Vagina (tissue), 2 donors: Measurements from ENCODE around the gene MRC2. TPM values are rescaled to one million over a fixed set of nuclear protein-coding genes. Genes with fewer than 3 reads are reported as not detected.

Experiments used
- DNase-seq, 2 donors: peaks; one replicate each; pipeline ENCODE4 v3.0.0-alpha.2; 2017; ENCODE audit errors: extremely low spot score in 2 of 2
- H3K27ac ChIP-seq: fragments of 200-600 bp; sonication (generic); one replicate; pipeline ENCODE4 v1.5.1; 2019
- H3K27me3 ChIP-seq: fragments of 200-600 bp; sonication (generic); one replicate; pipeline ENCODE4 v1.5.1; 2019
- H3K36me3 ChIP-seq, 2 donors: fragments of 200-600 bp; sonication (generic); one replicate each; pipeline ENCODE4 v1.5.1; 2017 to 2019
- H3K4me1 ChIP-seq: fragments of 200-600 bp; sonication (generic); one replicate; pipeline ENCODE4 v1.5.1; 2019
- H3K4me3 ChIP-seq, 2 donors: fragments of 200-600 bp; sonication (generic); 1 replicate in 1 of 2; 2 replicates in 1 of 2; pipeline ENCODE4 v1.5.1; 2016 to 2019
- H3K9me3 ChIP-seq: fragments of 200-600 bp; sonication (generic); one replicate; pipeline ENCODE4 v1.5.1; 2019
- POLR2A ChIP-seq, 2 donors: fragments of 450-650 bp; IDR thresholded peaks; one replicate each; pipeline ENCODE4 v1.6.1; 2017; ENCODE audit warnings: antibody characterized with exemption in 2 of 2, mild to moderate bottlenecking in 2 of 2, moderate library complexity in 2 of 2
- POLR2AphosphoS5 ChIP-seq, 2 donors: sonication (generic); formaldehyde crosslinking; IDR thresholded peaks; one replicate each; pipeline ENCODE4 v1.9.0; 2017; ENCODE audit warnings: antibody characterized with exemption in 2 of 2, mild to moderate bottlenecking in 2 of 2, low read depth in 1 of 2; ENCODE audit not compliant: insufficient read depth in 1 of 2
- intact Hi-C: fragments of 100-400 bp; cut with DNase I; formaldehyde crosslinking; loops from one replicate; pipeline ENCODE4 v1.15.1; 2023
- total RNA-seq: library from RNA; depleted of rRNA; stranded (reverse); fragments of >200 nt; gene quantifications from one replicate; pipeline ENCODE4 v1.2.3, GENCODE V29; 2016
- TF ChIP-seq, protein P1 (sequence below), 3 experiments: fragments of 450-650 bp in 2 of 3; fragments of 200-600 bp in 1 of 3; sonication (generic) in 1 of 3; IDR thresholded peaks; one replicate each; pipeline ENCODE4 v1.5.1; 2017 to 2019; ENCODE audit warnings: antibody characterized with exemption in 3 of 3, mild to moderate bottlenecking in 2 of 3, moderate library complexity in 2 of 3

Gene MRC2
- total RNA-seq, 1 donor from 2014 or later: 89.4 TPM

DNA sequence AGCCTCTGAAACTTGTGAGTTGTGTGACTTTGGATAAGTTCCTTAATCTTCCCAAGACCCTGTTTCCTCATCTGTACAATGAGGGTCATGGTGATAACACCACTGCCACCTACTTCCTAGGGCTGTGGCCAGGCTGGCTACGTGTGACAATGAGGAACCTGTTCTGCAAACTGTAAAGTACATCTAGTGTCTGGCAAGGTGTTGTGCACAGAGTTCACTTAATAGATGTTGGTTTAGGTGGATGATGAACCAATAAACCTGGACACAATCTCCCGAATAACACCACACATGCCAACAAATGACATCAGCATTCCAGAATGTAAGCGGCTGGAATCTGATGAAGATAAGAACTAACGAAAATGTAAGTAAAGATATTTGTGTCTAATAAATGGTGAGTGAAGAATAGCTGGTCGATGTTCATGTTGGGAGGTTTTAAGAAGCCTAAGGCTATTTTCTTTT lies 98.3 kb downstream of the MRC2 start:
- TF ChIP-seq POLR2AphosphoS5 (IDR thresholded peaks at IDR 0.05; ENCODE audit: insufficient read depth in 1 of 2, low read depth in 1 of 2) (no peak), POLR2A (IDR thresholded peaks at IDR 0.05) (no peak)
- TF ChIP-seq, protein P1, sequence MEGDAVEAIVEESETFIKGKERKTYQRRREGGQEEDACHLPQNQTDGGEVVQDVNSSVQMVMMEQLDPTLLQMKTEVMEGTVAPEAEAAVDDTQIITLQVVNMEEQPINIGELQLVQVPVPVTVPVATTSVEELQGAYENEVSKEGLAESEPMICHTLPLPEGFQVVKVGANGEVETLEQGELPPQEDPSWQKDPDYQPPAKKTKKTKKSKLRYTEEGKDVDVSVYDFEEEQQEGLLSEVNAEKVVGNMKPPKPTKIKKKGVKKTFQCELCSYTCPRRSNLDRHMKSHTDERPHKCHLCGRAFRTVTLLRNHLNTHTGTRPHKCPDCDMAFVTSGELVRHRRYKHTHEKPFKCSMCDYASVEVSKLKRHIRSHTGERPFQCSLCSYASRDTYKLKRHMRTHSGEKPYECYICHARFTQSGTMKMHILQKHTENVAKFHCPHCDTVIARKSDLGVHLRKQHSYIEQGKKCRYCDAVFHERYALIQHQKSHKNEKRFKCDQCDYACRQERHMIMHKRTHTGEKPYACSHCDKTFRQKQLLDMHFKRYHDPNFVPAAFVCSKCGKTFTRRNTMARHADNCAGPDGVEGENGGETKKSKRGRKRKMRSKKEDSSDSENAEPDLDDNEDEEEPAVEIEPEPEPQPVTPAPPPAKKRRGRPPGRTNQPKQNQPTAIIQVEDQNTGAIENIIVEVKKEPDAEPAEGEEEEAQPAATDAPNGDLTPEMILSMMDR (IDR thresholded peaks at IDR 0.05): no peak
- Histone ChIP-seq H3K4me1 (no peaks in the 10 kb centered on the region), H3K4me3 (no peak overlapping the region), H3K36me3 (no peaks in the 10 kb centered on the region), H3K27me3 (no peaks in the 10 kb centered on the region), H3K27ac (no peak overlapping the region), H3K9me3 (no peaks in the 10 kb centered on the region)
- intact Hi-C loops: no loop called here
- DNase-seq: no peak

DNA sequence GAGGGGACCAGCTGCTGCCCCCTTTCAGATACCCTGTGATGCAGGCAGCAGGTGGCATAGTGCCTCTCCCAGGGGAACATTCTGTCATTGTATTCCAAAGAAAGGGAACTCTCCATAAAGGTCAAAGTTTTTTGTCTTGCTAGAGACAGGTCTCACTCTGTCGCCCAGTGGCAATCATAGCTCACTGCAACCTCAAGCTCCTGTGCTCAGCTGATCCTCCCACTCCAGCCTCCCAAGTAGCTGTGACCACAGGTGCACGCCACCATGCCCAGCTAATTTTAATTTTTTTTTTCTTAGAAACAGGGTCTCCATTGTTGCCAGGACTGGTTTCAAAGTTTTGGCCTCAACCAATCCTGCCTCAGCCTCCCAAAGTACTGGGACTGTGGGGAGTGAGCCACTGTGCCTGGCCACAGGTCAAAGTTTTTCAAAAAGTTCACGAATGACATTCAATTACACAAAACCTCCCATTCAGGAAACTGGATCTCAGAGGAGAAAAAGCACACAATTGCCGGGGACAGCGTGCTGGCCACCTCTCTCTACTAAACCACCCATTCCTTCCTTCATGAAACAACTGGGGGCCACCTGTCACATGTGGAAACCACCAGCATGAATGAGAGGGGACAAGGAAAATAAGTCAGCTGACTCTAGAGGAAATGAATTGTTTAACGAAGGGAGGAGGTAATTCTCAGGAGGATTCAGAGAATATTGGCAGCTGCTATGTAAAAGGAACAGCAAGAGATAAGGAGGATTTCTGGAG lies 100.6 kb downstream of the MRC2 start:
- no peaks in the 10 kb centered on the region for H3K4me1 ChIP-seq
- H3K9me3 ChIP-seq: no peaks in the 10 kb centered on the region
- TF ChIP-seq POLR2AphosphoS5 (IDR thresholded peaks at IDR 0.05; ENCODE audit: insufficient read depth in 1 of 2, low read depth in 1 of 2) (no peak), POLR2A (IDR thresholded peaks at IDR 0.05) (no peak)
- TF ChIP-seq, protein P1 (IDR thresholded peaks at IDR 0.05): no peak
- no peaks in the 10 kb centered on the region for H3K27me3 ChIP-seq
- H3K36me3 ChIP-seq: no peaks in the 10 kb centered on the region
- DNase-seq: no peak
- H3K4me3 ChIP-seq: no peak overlapping the region
- intact Hi-C loops: no loop called here
- H3K27ac ChIP-seq: no peak overlapping the region

DNA sequence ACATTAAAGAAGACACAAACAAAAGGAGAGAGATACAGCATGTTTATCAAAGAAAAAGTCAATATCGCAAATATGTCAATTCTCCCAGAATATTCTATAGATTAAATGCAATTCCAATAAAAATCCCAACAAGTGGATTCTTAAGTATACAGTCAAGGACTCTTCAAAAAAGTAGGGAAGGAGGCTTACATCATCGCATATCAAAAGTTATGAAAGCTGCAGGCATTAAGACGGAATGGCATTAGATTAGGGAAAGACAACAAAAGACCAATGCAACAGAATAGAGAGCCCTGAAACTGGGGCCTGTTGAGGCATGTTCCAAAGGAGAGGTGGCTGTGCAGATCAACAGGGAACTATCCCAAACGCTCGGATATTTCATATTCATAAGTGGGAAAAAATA lies 104.7 kb downstream of the MRC2 start:
- intact Hi-C loops: no loop called here
- TF ChIP-seq, protein P1 (IDR thresholded peaks at IDR 0.05): no peak
- TF ChIP-seq POLR2AphosphoS5 (IDR thresholded peaks at IDR 0.05; ENCODE audit: insufficient read depth in 1 of 2, low read depth in 1 of 2): no peak
- no peaks in the 10 kb centered on the region for H3K36me3 ChIP-seq

DNA sequence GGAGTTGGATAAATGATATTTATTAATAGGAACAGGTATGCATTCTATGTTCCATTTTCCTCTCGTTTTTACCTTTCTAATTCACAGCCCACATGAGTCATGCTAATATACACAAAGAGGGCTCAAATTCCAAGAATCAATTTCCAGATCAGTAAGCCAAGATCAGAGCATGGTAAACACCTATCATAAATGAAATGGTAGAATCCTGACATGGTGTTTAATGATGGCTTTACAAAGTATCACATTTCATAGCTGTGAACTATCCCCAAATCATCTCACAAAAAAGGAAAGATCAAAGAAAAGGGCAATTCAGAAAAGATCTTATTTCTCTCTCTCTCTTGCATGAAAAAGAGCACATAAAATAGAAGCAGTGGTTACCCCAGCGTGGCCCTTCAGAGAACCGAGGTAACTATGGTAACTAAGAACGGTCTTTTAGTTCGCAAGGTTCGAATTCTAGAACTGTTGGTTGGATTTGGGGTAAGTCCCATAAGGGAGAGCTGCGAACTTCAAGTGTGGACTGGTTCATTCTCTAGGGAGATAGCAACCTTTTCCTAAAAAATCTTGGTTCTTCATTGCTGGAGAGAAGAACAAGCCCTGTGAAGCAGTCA lies 107.7 kb downstream of the MRC2 start:
- Histone ChIP-seq H3K9me3 (no peaks in the 10 kb centered on the region), H3K4me1 (no peaks in the 10 kb centered on the region), H3K4me3 (no peak overlapping the region), H3K27me3 (no peaks in the 10 kb centered on the region), H3K27ac (no peak overlapping the region), H3K36me3 (no peaks in the 10 kb centered on the region)
- no peak for TF ChIP-seq POLR2A (IDR thresholded peaks at IDR 0.05)
- TF ChIP-seq, protein P1 (IDR thresholded peaks at IDR 0.05): no peak
- TF ChIP-seq POLR2AphosphoS5 (IDR thresholded peaks at IDR 0.05; ENCODE audit: insufficient read depth in 1 of 2, low read depth in 1 of 2): no peak
- intact Hi-C loops: no loop called here
- no peak for DNase-seq

More for the DNA sequence above, 104.7 kb downstream of the MRC2 start:
- no peak for DNase-seq
- Histone ChIP-seq H3K27me3 (no peaks in the 10 kb centered on the region), H3K27ac (no peak overlapping the region), H3K4me1 (no peaks in the 10 kb centered on the region), H3K4me3 (no peak overlapping the region), H3K9me3 (no peaks in the 10 kb centered on the region)

DNA sequence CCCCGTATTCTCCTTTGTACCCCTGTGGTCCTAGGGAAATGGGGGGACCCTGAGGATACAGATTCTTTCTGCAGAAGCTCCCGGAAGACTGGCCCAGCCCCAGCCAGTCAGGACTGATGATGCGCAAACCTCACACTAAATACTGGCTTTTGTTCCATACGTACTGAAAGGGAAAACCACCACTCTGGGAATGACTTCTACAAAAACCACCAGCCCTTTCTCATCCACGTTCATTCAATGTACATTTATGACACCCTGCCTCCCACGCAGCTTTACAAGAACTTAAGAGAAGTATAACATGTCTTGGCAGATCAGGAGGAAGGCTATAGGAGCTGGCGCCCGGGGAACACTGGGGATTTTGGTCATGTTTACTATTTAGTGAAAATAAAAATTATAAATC lies 110.0 kb downstream of the MRC2 start:
- DNase-seq: no peak
- TF ChIP-seq, protein P1 (IDR thresholded peaks at IDR 0.05): no peak
- TF ChIP-seq POLR2AphosphoS5 (IDR thresholded peaks at IDR 0.05; ENCODE audit: insufficient read depth in 1 of 2, low read depth in 1 of 2) (no peak), POLR2A (IDR thresholded peaks at IDR 0.05) (no peak)

More for the DNA sequence above, 110.0 kb downstream of the MRC2 start:
- Histone ChIP-seq H3K4me3 (no peak overlapping the region), H3K27me3 (no peaks in the 10 kb centered on the region), H3K4me1 (no peaks in the 10 kb centered on the region), H3K9me3 (no peaks in the 10 kb centered on the region), H3K36me3 (no peaks in the 10 kb centered on the region), H3K27ac (no peak overlapping the region)
- intact Hi-C loops: no loop called here
